ENCODE results near the gene COX19.

- no peak for TF ChIP-seq CTCF (IDR thresholded peaks at IDR 0.05)
- TF ChIP-seq EP300 (IDR thresholded peaks at IDR 0.05) = no peak
These were observed 7.8 kb downstream of the COX19 start for GRCh38 chr7:967361-968082.
